GM18951 (cell line): ENCODE results near the gene SFMBT2.
"Not testable (repeated sequence)": the region's sequence is repeated elsewhere in the genome, so short reads cannot be mapped to it uniquely, and the experiment has no call there.

Experiments
- POLR2A ChIP-seq: IDR thresholded peaks from 4 replicates; pipeline ENCODE4 v1.6.1; 2011; ENCODE audit warnings: mild to moderate bottlenecking; ENCODE audit not compliant: insufficient read length, insufficient read depth; ENCODE audit errors: extremely low read depth
- in situ Hi-C: fragments of 300-500 bp; cut with MboI; formaldehyde crosslinking; loops from one replicate; pipeline ENCODE4 v1.12.0; 2022; ENCODE audit warnings: low sequenced_read_pairs, mixed read lengths, inconsistent platforms; ENCODE audit not compliant: unreplicated experiment

Gene SFMBT2

DNA sequence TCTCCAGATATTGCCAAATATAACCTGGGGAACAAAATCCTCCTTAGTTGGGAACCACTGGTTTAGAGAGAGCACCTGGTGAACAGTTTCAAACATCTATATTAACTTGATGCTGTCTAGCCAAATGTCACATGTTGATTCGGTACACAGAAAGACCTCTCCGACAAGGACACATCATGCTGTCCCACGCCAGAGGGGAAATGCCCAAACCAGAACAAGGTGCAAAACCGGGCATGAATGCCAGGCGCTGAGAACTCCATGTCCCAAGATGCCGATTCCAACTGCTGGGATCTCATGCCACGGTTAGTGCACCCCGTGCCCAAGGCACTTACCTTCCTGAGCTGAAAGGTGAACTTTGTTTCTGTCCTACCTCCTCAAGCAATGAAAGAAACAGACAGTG, 100.8 kb downstream of the SFMBT2 start:
- no peak for TF ChIP-seq POLR2A
- in situ Hi-C loops, result no loop called here

DNA sequence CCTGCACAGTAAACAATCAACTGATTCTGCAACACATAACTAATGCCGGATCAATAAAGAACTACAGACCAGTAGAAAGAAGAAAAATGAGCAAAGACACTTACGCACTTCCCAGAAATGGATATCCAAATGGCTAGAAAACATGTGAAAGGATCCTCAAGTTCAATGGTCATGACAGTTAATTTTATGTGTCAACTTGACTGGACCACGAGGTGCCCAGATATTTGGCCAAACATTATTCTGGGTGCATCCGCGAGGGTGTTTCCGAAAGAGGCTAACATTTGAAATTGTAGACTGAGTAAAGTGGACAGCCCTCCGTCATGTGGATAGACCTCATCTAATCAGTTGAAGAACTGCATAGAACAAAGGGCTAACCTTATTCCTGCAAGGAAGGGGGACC, 102.0 kb downstream of the SFMBT2 start:
- no peak for TF ChIP-seq POLR2A
- in situ Hi-C loops, result no loop called here

DNA sequence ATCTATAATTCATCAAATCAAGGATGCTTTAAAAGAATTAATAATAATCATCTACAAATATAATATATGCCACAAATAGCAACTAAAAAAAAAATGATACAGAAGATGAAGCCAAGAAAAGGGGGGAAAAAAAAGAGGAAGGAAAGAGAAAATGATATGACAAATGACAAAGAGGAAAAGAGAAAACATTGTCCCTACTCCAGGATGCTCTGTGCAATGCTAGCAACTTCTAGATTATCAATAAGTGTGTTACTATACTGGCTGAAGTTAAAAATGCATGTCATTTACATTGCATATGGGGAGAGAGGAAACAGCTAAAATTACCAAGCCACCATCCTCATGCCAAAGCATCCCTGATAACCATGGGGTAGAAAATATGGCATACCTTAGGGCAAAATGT, 104.2 kb downstream of the SFMBT2 start:
- TF ChIP-seq POLR2A, result no peak
- in situ Hi-C loops, result no loop called here

DNA sequence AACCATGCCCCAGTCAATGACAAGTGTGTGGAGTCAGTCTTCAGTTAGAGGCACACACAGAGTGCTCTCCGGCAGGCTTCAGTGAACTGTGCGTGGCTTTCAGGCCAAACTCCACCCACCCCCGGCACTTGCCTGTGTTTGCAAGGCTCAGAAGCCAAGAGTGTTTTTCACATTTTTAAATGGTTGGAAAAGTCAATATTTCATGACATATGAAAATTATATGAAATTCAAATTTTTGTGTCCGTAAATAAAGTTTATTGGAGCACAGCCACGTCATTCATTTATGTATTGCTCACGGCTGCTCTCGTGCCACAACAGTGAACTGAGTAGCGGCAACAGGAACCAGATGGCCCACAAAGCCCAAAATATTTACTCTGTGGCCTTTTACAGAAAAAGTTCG, 104.7 kb downstream of the SFMBT2 start:
- no peak for TF ChIP-seq POLR2A
- in situ Hi-C loops, result no loop called here

DNA sequence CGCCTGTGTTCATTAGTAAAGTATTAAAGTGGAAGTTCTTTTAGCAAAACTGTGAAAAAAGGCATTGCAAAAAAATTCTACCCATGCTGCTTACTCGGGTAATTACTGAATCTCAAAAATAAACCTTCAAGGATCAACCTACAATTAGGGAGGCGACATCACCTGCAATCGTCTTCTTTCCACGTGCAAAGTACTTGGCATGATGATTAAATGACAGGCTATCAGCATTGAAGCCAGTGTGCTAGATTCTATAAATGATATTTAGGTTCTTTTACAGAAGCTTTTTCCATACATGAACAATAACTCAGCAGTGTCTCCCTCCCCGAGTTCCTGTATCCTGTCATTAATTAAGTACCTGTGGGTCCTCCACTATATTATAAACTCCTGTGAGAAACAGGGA, 105.8 kb downstream of the SFMBT2 start:
- in situ Hi-C loops, result no loop called here
- no peak for TF ChIP-seq POLR2A

DNA sequence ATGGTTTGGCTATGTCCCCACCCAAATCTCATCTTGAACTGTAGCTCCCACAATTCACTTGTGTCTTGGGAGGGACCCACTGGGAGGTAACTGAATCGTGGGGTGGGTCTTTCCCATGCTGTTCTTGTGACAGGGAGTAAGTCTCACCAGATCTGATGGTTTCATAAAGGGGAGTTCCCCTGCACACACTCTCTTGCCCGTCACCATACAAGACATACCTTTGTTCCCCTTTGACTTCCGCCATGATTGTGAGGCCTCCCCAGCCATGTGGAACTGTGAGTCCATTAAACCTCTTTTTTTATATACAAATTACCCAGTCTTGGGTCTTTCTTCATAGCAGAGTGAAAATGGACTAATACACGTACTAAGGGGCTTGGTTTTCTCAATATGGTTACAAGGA, 106.7 kb downstream of the SFMBT2 start:
- in situ Hi-C loops, result no loop called here
- TF ChIP-seq POLR2A, result no peak

DNA sequence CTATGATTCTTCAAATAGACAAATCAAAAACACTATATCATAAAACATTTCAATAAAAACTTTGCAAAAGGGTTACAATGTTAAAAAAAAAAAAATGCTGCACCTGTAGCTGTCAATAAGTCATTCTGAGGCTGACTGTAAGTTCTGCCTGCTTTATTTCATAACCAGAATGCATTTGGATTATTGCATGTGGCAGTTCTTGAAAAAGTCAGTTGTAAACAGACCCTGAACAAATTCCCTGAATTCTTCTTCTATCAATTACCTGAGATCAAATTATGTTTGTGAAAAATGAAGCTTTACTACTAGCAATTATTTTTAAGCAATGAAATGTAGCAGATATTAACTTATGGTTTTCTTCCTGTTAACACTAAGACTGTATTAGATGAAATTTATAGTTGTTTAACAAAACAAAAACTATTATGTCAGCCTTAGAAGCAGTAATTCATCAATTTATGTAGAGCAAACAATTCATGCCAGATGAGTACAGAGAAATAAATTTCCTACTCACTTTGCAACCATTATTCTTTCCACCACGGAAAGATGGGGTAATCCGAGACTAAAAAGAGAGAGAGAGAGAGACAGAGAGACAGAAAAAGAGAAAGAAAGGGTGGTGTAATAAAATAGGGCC, 107.8 kb downstream of the SFMBT2 start:
- TF ChIP-seq POLR2A, result no peak
- in situ Hi-C loops, result no loop called here

DNA sequence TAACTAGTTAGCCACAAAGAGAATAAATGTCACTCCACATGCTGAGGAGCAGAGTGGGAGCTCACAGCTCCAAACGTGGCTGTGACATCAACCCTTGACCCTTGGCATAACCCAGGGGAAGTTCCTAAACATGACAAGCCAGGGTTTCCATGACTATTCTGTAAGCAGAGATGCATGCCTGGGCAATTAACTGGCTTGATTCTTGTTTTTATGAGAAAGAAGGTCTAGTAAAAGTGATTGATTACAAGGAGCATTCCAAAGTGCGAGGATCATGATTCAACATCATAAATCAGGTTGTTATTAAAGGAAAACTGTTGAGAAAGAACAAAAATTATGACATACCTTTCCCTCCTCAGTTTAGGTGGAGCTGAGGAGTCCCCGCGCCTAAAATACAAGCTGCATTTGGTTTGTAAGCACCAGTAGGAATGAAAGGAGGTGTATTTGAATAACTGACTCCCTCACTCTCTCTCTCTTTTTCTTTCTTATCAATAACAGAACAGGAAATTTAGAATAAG, 108.4 kb downstream of the SFMBT2 start:
- no peak for TF ChIP-seq POLR2A
- in situ Hi-C loops, result no loop called here

DNA sequence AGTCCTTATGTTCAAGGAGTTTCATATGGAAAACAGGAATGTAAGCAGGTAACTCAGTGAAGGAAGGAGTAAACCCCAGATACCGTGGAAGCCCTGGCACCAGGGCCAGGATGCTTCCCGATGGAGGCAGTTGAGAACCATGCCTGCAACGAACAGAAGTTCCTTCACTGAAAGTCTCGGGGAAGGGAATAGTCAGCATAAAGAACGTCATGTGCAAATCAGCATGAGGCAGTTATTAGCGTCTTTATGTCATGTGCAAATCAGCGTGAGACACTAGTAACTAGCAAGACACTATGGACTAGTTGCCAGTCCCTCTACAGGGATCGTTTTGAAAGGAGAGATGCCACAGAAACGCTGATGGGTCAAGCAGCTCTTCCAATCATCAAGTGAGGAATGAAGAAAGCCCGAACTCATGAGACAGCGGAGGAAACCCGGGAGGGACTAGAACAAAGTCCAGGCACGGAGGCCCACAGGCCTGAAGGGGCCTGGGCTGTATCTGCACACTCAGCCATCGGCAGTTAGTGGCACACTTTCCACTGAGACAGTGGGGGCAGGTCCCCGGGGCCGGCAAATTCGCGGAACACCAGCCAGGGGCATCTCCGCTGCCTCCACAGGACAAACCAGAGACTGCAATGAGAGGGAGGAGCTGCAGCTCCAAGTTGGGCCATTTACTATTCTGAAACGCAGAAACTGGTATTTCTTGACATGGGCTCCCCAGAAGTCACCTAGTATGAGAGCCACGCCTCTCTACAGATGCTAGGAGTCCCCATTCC, 109.6 kb downstream of the SFMBT2 start:
- no peak for TF ChIP-seq POLR2A
- in situ Hi-C loops, result no loop called here

DNA sequence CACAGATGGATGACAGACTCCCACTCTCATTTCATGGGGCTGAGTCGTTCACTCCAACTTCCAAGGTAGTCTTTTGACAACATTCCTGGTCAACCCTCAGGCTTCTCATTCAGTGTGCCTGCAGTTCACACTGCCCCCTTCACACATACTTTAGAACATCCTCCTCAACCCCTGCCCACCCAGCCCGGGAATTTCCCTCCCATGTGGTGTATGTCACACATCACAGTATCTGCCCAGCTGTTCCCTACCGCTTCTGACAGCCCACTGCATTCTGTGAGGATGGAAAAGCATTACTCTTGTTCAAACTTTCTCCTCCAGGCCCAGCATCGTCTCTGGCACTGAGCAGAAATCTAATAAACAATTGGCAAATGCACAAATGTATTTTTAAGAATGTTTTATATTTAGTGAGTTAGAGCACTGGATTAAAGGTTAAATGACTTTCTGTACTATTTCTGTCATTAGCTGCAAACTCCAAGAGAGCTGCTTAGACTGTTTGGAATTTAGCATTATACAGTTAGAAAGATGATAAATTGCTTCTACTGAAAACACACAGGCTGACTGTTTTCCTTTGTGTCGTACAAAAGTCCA, 110.4 kb downstream of the SFMBT2 start:
- in situ Hi-C loops, result no loop called here
- no peak for TF ChIP-seq POLR2A

DNA sequence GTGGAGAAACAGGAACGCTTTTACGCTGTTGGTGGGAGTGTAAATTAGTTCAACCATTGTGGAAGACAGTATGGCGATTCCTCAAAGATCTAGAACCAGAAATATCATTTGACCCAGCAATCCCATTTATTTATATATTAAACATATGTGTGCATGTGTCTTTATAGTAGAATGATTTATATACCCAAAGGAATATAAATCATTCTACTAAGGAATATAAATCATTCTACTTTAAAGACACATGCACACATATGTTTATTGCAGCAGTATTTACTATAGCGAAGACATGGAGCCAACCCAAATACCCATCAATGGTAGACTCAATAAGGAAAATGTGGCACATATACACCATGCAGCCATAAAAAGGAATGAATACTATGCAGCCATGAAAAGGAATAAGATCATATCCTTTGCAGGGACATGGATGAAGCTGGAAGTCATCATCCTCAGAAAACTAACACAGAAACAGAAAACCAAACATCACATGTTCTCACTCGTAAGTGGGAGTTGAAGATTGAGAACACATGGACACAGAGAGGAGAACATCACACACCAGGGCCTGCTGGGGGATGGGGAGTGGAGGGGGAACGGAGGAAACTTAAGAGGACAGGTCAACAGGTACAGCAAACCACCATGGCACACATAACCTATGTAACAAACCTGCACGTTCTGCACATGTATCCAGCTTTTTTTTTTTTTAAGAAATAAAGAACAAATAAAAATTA, 111.1 kb downstream of the SFMBT2 start:
- in situ Hi-C loops, result not testable (repeated sequence)

DNA sequence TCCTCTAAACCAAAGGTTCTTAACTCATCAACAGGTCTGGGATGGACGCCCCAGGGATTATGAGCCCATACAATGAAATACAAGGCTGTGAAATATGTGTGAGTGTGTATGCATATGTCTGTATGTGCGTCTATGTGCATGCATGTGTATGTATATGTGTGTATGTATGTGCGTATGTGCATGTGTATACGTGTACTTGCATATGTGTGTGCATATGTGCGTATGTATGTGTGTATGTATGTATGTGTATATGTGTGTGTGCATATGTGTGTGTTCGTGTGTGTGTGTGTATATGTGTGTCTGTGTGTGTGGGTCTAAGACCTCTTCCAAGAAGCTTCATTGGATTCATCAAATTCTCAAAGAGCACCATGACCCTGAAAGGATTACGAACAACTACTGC, 112.3 kb downstream of the SFMBT2 start:
- no peak for TF ChIP-seq POLR2A
- in situ Hi-C loops, result no loop called here

DNA sequence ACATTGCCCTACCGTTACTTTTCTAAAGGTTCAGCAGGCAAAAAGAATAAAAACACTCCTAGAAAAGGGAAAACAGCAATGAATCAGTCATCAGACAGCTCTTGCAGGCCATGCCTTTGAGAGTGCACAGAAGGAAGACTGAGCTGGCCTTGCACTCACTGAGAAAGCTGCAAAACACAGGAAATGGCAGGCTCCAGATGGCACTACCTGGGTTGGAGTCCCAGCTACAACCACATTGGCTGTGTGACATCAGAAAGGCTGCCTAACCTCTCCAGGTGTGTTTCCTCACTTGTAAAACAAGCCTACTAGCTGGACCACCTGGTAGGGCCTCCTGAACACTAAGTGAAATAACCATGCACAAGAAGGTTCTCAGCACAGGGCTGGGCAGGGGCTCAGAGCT, 113.7 kb downstream of the SFMBT2 start:
- in situ Hi-C loops, result no loop called here
- no peak for TF ChIP-seq POLR2A
